Measurements from ENCODE around the gene HSBP1L1. TPM values are rescaled to one million over a fixed set of nuclear protein-coding genes. Genes with fewer than 3 reads are reported as not detected.

Gene HSBP1L1
- polyA plus RNA-seq, 1 of the 3 experiments (the other 2 are of a cell fraction) = 7.4 TPM

DNA sequence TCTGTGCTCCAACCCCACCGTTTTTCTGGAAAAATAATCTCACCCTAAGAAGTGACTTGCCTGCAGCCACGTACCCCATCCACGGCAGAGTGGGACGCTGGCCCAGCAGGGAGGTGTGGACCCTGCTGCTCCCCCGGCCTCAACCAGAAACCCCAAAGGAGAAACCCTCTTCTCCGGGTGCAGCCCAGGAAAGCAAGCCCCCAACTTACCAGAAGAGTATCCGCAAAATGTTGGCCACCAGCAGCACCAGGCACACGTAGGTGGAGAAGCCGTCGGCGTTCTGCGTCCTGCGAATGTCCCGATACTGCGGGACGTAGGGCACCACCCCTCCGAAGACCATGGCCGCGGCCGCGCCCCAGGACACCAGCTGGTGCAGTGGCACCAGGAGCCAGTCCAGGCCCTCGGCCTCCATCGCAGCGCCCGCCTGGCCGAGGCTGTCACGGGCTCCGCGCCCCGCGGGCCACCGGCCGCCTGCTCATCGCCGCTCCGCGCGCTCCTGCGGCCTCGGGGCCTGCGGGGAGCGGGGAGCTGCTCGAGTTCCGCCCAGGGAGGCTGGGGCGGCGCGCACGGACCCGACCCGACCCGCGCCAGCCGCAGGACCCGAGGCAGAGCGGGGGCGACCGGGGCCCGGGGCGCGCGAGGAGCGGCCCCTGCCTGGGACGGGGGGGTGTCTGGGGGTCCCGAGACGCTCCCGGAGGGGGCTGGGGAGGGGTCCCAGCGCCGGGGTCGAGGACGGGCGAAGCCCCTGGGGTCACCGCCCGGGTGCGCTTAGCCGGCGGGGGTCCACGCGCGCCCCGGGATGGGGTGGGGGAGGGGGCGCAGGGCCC, 13.7 kb upstream of the HSBP1L1 start (continued):
- TF ChIP-seq, protein P1, sequence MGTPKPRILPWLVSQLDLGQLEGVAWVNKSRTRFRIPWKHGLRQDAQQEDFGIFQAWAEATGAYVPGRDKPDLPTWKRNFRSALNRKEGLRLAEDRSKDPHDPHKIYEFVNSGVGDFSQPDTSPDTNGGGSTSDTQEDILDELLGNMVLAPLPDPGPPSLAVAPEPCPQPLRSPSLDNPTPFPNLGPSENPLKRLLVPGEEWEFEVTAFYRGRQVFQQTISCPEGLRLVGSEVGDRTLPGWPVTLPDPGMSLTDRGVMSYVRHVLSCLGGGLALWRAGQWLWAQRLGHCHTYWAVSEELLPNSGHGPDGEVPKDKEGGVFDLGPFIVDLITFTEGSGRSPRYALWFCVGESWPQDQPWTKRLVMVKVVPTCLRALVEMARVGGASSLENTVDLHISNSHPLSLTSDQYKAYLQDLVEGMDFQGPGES (IDR thresholded peaks at IDR 0.05; ENCODE audit: low read depth, low read length) = no peak
- TF ChIP-seq CHD2 (IDR thresholded peaks at IDR 0.05; ENCODE audit: low read length, partially characterized antibody) (no peak), SIN3A (IDR thresholded peaks at IDR 0.05; ENCODE audit: borderline replicate concordance, low read depth, low read length) (no peak), RCOR1 (IDR thresholded peaks at IDR 0.05; ENCODE audit: low read length) (no peak), ELF1 (IDR thresholded peaks at IDR 0.05) (no peak), YY1 (IDR thresholded peaks at IDR 0.05; ENCODE audit: low read depth) (no peak)

DNA sequence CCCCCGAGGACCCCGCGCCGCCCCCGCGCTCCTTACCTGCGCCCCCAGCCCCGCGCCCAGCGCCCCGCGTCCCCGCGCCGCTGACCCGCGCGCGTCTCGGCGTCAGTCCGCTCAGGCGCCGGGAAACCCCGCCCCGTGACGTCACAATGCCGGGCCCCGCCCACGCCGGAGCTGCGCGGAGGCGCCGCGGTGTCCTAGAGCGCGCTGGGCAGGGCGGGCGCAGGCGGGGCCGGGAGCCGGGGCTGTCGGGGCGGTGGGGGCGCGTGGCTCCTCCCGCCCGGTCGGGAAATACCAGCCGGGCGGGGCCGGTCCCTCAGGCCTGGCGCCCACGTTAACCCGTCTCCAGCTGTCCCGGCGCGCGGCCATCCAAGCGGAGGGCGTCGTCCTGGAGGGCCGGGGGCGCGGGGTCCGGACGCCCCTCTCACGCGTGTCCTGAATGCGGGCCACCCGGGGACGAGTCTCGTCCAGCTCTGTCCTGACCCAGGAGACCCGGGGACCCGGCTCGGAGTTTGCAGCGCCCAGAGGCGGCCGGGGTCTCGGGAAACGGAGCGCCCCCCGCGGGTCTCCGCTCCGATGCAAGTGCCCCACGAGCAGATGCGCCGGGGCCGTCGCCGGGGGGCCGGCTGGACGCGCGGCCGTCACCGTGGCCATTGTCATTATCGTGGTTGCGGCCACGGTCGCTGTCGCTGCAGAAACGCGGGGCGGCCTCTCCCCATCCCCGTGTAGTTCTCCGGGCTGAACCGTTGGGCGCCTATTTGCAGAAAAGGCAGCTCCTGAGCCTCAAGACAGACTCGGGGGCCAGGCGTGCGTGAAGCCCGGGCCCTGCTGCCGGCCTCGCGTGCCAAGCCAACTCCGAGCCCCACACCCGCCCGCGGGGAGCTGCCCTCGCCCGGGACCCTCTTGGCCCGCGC, 12.6 kb upstream of the HSBP1L1 start, which contains the start of gene SLC66A2:
Gene SLC66A2 (minus strand): TSS at position 109 of the 911 bp plus-strand sequence. CDS start 727 bp downstream, outside the sequence.
- 3% methylated on average over 29 of the region's 126 CpGs for WGBS (ENCODE audit: low lambda C conversion rate)
- Histone ChIP-seq H3K27me3 (ENCODE audit: insufficient read depth) (no peaks in the 10 kb centered on the region), H3K9me3 (no peaks in the 10 kb centered on the region), H3K9me2 (no peaks in the 10 kb centered on the region), H3K79me2 (ENCODE audit: insufficient read depth) (peaks cover 33% of the 10 kb centered on the region), H2AFZ (ENCODE audit: low read depth) (peak within 1 kb of the TSS; percentile 96), H4K20me1 (ENCODE audit: insufficient read depth) (peaks cover 13% of the 10 kb centered on the region; the same call in 1 of the 2 replicates), H3K4me3 (ENCODE audit: low read depth in 2 of 2, low read length in 1 of 2) (peak within 1 kb of the TSS; percentile 67 to 77), H3F3A (replicated peaks; ENCODE audit: insufficient read depth) (no peaks in the 10 kb centered on the region), H3K27ac (ENCODE audit: low read depth in 2 of 2, low read length in 1 of 2) (no peak within 1 kb of the TSS; a peak in 1 of 4 replicates), H3K4me2 (peak within 1 kb of the TSS; percentile 96), H3K36me3 (replicated peaks in 1 of 2; ENCODE audit: control insufficient read depth in 1 of 2, insufficient read depth in 2 of 2, low read length in 1 of 2) (peaks cover 0 to 3% of the 10 kb centered on the region in 2 experiments), H3K9ac (peak within 1 kb of the TSS; percentile 64), H3K4me1 (ENCODE audit: control insufficient read depth in 1 of 2, insufficient read depth in 2 of 2, low read depth in 1 of 2, low read length in 1 of 2) (peaks cover 4 to 5% of the 10 kb centered on the region in 2 experiments; a peak in 1 of 4 replicates)
- DNase-seq = peak; percentile 97
- TF ChIP-seq POLR2AphosphoS5 (IDR thresholded peaks at IDR 0.05; ENCODE audit: low read depth, low read length) (no peak), RCOR1 (IDR thresholded peaks at IDR 0.05; ENCODE audit: low read length) (no peak), NRF1 (IDR thresholded peaks at IDR 0.05; ENCODE audit: low read depth, low read length) (peak; percentile 54), TAF1 (IDR thresholded peaks at IDR 0.05; ENCODE audit: borderline replicate concordance, low read depth, low read length) (0 out of 2 replicates have a peak, but pooled peaks have one; percentile 20), RAD21 (IDR thresholded peaks at IDR 0.05; ENCODE audit: low read length) (no peak)
- TF ChIP-seq, protein P2, sequence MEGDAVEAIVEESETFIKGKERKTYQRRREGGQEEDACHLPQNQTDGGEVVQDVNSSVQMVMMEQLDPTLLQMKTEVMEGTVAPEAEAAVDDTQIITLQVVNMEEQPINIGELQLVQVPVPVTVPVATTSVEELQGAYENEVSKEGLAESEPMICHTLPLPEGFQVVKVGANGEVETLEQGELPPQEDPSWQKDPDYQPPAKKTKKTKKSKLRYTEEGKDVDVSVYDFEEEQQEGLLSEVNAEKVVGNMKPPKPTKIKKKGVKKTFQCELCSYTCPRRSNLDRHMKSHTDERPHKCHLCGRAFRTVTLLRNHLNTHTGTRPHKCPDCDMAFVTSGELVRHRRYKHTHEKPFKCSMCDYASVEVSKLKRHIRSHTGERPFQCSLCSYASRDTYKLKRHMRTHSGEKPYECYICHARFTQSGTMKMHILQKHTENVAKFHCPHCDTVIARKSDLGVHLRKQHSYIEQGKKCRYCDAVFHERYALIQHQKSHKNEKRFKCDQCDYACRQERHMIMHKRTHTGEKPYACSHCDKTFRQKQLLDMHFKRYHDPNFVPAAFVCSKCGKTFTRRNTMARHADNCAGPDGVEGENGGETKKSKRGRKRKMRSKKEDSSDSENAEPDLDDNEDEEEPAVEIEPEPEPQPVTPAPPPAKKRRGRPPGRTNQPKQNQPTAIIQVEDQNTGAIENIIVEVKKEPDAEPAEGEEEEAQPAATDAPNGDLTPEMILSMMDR (IDR thresholded peaks at IDR 0.05) = peak; percentile 23; the same call in 1 of the 2 replicates
- TF ChIP-seq, protein P3, sequence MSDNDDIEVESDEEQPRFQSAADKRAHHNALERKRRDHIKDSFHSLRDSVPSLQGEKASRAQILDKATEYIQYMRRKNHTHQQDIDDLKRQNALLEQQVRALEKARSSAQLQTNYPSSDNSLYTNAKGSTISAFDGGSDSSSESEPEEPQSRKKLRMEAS (IDR thresholded peaks at IDR 0.05; ENCODE audit: low read depth) = 0 out of 2 replicates have a peak, but pooled peaks have one; percentile 4
- POLR2A ChIA-PET = interaction anchor here (1.1 kb wide), 1 partner anchor 37 kb away, joined by 4 read pairs; no protein-coding TSS in a partner anchor
- CTCF ChIA-PET = interaction anchor here (1.0 kb wide), 1 partner anchor 83 kb away, joined by 3 read pairs; no protein-coding TSS in a partner anchor
